Cardiac muscle cell (in vitro differentiated cells and primary cell): ENCODE results near the gene SIRT2. TPM values are rescaled to one million over a fixed set of nuclear protein-coding genes. Genes with fewer than 3 reads are reported as not detected.
"Not testable (repeated sequence)": the region's sequence is repeated elsewhere in the genome, so short reads cannot be mapped to it uniquely, and the experiment has no call there.

Source experiments
- DNase-seq, 2 donors: peaks; one replicate each; pipeline versions ENCODE4 v3.0.0 to v3.0.0-alpha.2; 2010 to 2017; ENCODE audit warnings: low read depth in 1 of 2, low spot score in 1 of 2
- H3K27ac ChIP-seq: fragments of 200-600 bp; sonication (generic); 2 replicates; pipeline ENCODE4 v1.5.1; 2016
- H3K27me3 ChIP-seq: fragments of 200-600 bp; sonication (generic); 2 replicates; pipeline ENCODE4 v1.6.0; 2016; ENCODE audit warnings: control low read depth
- H3K36me3 ChIP-seq: fragments of 200-600 bp; sonication (generic); 2 replicates; pipeline ENCODE4 v1.5.1; 2016; ENCODE audit warnings: control low read depth
- H3K4me1 ChIP-seq: fragments of 200-600 bp; sonication (generic); 2 replicates; pipeline ENCODE4 v1.8.1; 2017; ENCODE audit warnings: low read depth, mild to moderate bottlenecking, mixed run types
- H3K4me3 ChIP-seq: fragments of 200-600 bp; sonication (generic); 2 replicates; pipeline ENCODE4 v1.5.1; 2016; ENCODE audit warnings: mild to moderate bottlenecking
- H3K9me3 ChIP-seq: fragments of 200-600 bp; sonication (generic); 2 replicates; pipeline ENCODE4 v1.5.1; 2017; ENCODE audit warnings: low read depth, mild to moderate bottlenecking, control low read depth
- polyA plus RNA-seq: library from polyadenylated mRNA; unstranded; fragments of >200 nt; fragmentation: Nextera tagmentation; extraction: Ambion mirVana; gene quantifications from 2 replicates; pipeline ENCODE4 v1.2.1, GENCODE V29; 2016
- total RNA-seq: library from RNA; depleted of rRNA; stranded (reverse); fragments of >200 nt; gene quantifications from 2 replicates; pipeline ENCODE4 v1.2.3, GENCODE V29; 2016
- TF ChIP-seq, protein P1 (sequence below): IDR thresholded peaks from 2 replicates; pipeline ENCODE4 v1.5.1; 2012; ENCODE audit warnings: low read depth, mild to moderate bottlenecking, low read length

The SIRT2 gene
- total and polyA plus RNA-seq, 2 experiments from 2014 or later: 33.4 to 33.5 TPM

DNA sequence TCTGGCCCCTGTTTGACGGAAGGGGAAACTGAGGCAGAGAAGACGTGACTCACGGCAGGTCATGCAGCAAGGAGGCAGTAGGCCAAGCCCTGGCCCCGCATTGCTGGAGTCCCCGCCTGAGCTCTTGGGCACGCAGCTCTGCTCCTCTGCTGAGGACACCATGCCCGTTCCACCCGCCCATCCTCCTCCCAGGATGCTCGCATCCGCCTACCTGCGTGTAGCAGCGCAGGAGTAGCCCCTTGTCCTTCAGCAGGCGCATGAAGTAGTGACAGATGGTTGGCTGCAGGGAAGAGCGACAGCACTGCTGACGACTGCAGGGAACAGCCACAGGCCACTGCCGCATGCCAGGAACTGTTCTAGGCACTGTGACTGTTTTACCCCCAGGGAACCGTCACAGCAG lies 10.5 kb downstream of the SIRT2 start:
- no peak overlapping the region for H3K4me3 ChIP-seq
- DNase-seq: no peak
- no peaks in the 10 kb centered on the region for H3K9me3 ChIP-seq
- H3K4me1 ChIP-seq: peaks cover 6% of the 10 kb centered on the region
- H3K36me3 ChIP-seq: no peaks in the 10 kb centered on the region
- TF ChIP-seq, protein P1, sequence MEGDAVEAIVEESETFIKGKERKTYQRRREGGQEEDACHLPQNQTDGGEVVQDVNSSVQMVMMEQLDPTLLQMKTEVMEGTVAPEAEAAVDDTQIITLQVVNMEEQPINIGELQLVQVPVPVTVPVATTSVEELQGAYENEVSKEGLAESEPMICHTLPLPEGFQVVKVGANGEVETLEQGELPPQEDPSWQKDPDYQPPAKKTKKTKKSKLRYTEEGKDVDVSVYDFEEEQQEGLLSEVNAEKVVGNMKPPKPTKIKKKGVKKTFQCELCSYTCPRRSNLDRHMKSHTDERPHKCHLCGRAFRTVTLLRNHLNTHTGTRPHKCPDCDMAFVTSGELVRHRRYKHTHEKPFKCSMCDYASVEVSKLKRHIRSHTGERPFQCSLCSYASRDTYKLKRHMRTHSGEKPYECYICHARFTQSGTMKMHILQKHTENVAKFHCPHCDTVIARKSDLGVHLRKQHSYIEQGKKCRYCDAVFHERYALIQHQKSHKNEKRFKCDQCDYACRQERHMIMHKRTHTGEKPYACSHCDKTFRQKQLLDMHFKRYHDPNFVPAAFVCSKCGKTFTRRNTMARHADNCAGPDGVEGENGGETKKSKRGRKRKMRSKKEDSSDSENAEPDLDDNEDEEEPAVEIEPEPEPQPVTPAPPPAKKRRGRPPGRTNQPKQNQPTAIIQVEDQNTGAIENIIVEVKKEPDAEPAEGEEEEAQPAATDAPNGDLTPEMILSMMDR: no peak
- no peaks in the 10 kb centered on the region for H3K27me3 ChIP-seq
- H3K27ac ChIP-seq: no peak overlapping the region

DNA sequence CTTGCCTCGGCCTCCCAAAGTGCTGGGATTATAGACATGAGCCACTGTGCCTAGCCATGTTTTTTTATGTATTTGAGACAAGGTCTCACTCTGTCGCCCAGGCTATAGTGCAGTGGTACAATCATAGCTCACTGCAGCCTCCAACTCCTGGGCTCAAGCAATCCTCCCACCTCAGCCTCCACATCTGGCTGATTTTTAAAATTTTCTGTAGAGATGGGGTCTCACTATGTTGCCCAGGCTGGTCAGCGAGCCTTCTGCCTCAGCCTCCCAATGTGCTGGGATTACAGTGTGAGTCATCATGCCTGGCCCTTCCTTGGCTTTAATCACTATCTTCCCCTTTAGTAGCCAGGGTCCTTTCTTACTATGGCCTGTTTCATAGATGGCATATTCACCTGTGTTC lies 14.7 kb downstream of the SIRT2 start:
- not testable (repeated sequence) for H3K36me3 ChIP-seq, H3K4me1 ChIP-seq, H3K9me3 ChIP-seq

DNA sequence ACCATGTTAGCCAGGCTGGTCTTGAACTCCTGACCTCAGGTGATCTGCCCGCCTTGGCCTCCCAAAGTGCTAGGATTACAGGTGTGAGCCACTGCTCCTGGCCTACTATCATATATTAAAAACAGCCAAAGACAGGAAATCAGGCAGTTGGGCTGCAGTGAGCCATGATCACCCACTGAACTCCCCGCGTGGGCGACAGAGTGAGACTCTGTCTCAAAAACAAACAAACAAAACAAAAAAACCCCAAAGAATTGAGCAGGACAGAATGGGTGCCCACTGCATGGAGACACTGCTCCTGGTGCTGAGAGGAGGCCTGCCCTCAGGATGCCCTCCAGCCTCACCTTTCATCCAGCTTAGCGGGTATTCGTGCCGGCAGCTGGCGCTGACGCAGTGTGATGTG lies 16.1 kb downstream of the SIRT2 start:
- Histone ChIP-seq H3K4me3 (no peak overlapping the region), H3K4me1 (peaks cover 8% of the 10 kb centered on the region), H3K27me3 (no peaks in the 10 kb centered on the region), H3K36me3 (no peaks in the 10 kb centered on the region), H3K27ac (no peak overlapping the region), H3K9me3 (no peaks in the 10 kb centered on the region)
- DNase-seq: no peak
- TF ChIP-seq, protein P1: no peak

More for the DNA sequence above, 14.7 kb downstream of the SIRT2 start:
- H3K27ac ChIP-seq, H3K27me3 ChIP-seq, DNase-seq, H3K4me3 ChIP-seq: not testable (repeated sequence)

DNA sequence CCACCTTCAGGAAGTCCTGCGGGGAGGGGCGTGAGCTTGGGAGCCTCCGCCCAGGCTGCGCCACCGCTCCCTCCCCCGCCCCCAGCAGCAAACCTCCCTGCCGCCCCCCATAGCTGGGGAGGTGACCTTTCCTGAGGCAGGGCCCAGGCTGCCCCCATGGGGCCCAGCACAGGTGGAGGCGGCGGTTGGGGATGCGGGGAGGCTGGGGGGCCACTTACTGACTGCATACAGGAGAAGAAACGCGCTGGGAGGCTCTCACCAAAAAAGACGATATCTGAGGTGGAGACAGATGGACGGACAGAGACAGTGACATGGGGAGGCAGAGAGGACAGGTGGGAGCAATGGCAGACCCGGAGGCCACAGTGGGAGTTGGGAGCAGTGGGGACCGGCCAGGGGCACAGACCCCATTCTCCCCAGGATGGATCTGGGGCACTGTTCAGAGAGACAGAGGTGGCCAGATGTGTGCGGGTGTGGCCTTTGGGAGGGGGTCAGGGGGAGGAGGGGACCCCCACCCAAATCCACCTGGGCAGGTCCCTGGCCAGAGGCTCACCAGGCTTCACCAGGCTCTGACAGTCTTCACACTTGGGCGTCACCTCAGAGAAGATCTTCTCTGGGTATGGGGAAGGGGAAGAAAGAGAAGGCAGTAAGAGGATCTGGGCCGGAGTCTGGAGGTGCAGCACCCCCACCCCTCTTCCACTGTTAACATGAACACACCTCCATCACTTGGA lies 18.4 kb downstream of the SIRT2 start:
- no peaks in the 10 kb centered on the region for H3K27me3 ChIP-seq
- TF ChIP-seq, protein P1: no peak
- H3K4me3 ChIP-seq: no peak overlapping the region
- H3K27ac ChIP-seq: no peak overlapping the region
- H3K36me3 ChIP-seq: no peaks in the 10 kb centered on the region
- no peaks in the 10 kb centered on the region for H3K9me3 ChIP-seq
- peaks cover 6% of the 10 kb centered on the region for H3K4me1 ChIP-seq
- no peak for DNase-seq

DNA sequence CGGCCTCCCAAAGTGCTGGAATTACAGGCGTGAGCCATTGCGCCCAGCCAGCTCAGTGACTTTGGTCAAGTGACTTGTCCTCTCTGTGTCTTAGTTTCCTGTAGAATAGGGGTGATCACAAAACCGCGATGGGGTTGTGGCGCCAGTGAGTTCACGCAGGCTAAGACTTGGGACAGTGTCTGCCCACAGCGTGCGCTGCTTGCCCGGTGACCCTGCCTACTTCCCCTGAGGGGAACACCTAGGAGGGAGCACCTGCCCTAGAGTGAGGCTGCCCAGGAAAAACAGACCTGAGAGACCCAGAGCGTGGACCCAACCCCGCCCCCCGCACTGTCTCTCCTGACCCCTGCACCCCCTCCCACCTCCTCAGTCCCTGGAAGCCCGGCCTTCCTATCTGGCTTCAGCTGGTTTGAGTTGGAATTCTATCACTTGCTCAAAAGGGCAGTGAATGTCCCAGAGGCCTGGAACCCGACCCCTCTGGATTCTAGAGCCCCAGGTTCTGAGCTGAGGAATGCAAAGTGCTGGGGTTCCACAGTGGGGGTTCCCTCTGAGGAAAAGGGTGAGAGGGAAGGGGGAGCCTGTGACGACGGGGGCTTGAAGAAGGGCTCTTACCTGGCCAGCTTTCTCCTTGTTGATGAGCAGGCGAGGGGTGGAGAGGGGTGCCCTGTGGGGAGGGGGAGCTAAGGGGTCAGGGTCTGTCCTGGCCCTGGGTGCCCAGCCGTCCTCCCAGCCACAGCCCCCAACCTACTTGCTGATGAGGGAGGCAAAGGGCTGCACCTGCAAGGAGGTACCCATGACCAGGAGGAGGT lies 19.1 kb downstream of the SIRT2 start:
- no peak overlapping the region for H3K4me3 ChIP-seq
- H3K36me3 ChIP-seq: no peaks in the 10 kb centered on the region
- no peak for DNase-seq
- peaks cover 2% of the 10 kb centered on the region for H3K4me1 ChIP-seq
- TF ChIP-seq, protein P1: no peak
- H3K27ac ChIP-seq: no peak overlapping the region
- no peaks in the 10 kb centered on the region for H3K27me3 ChIP-seq
- H3K9me3 ChIP-seq: no peaks in the 10 kb centered on the region

DNA sequence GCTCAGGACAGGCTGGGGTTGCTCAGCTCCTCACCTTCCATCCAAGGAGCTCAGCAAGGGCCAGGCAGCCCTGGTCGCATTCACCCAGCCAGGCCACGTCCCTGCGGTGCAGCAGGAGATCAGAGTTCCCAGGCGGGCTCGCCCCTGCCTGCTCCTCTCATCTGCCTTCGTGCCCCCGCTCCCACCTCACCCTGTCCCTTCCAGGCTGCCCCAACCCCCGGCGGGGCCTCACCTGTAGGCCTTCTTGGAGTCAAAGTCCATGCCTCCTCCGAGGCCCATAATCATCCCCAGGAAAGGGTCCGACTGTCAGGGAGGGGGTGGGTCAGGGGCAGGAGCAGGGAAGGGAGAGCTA lies 20.0 kb downstream of the SIRT2 start:
- no peaks in the 10 kb centered on the region for H3K27me3 ChIP-seq
- H3K36me3 ChIP-seq: no peaks in the 10 kb centered on the region
- peaks cover 2% of the 10 kb centered on the region for H3K4me1 ChIP-seq
- H3K27ac ChIP-seq: no peak overlapping the region
- no peaks in the 10 kb centered on the region for H3K9me3 ChIP-seq
- no peak for DNase-seq
- TF ChIP-seq, protein P1: no peak
- H3K4me3 ChIP-seq: no peak overlapping the region
